A673 (cell line): ENCODE data around the gene VAV2. TPM values are rescaled to one million over a fixed set of nuclear protein-coding genes. Genes with fewer than 3 reads are reported as not detected.

Experiments used
- BruUV-seq: library from RNA; stranded (reverse); fragments of 400-500 nt; replicated peaks from 2 replicates; lab custom pipeline; 2021; lab: Mats Ljungman, UMichigan
- CTCF ChIA-PET: fragments of 300-600 bp; sonication (Branson Sonifier 250); formaldehyde crosslinking; loops from one replicate; lab custom pipeline; 2022; ENCODE audit warnings: antibody characterized with exemption; lab: Charles Lee
- POLR2A ChIA-PET: fragments of 300-600 bp; sonication (Branson Sonifier 250); formaldehyde crosslinking; loops from one replicate; lab custom pipeline; 2022; ENCODE audit warnings: antibody characterized with exemption; ENCODE audit not compliant: low non-redundant PET; lab: Charles Lee
- DNase-seq: peaks from one replicate; pipeline ENCODE4 v3.0.0-alpha.2; 2015; ENCODE audit warnings: low spot score
- H3K27ac ChIP-seq: fragments of 200-600 bp; sonication (generic); 2 replicates; pipeline ENCODE4 v1.5.1; 2016; ENCODE audit warnings: mixed run types, low read depth, mild to moderate bottlenecking, mixed read lengths, antibody characterized with exemption, low read length; ENCODE audit not compliant: poor library complexity, severe bottlenecking
- H3K27me3 ChIP-seq: fragments of 200-600 bp; sonication (generic); replicated peaks from 2 replicates; pipeline ENCODE4 v1.6.1; 2017; ENCODE audit warnings: mixed run types, low read depth, mild to moderate bottlenecking, mixed read lengths, antibody characterized with exemption, low read length; ENCODE audit not compliant: insufficient read depth, poor library complexity
- H3K36me3 ChIP-seq: fragments of 200-600 bp; sonication (generic); 2 replicates; pipeline ENCODE4 v1.6.1; 2016; ENCODE audit warnings: mixed run types, mild to moderate bottlenecking, mixed read lengths, antibody characterized with exemption, low read length; ENCODE audit not compliant: insufficient read depth, poor library complexity, severe bottlenecking
- H3K4me1 ChIP-seq: fragments of 200-600 bp; sonication (generic); 2 replicates; pipeline ENCODE4 v1.6.1; 2017; ENCODE audit warnings: mixed run types, mild to moderate bottlenecking, mixed read lengths, antibody characterized with exemption, low read length; ENCODE audit not compliant: insufficient read depth, poor library complexity, severe bottlenecking
- H3K4me3 ChIP-seq: fragments of 200-600 bp; sonication (generic); 2 replicates; pipeline ENCODE4 v1.5.1; 2016; ENCODE audit warnings: low read depth, mixed run types, mild to moderate bottlenecking, mixed read lengths, low read length; ENCODE audit not compliant: poor library complexity, severe bottlenecking
- H3K9me3 ChIP-seq: fragments of 200-600 bp; sonication (generic); 2 replicates; pipeline ENCODE4 v1.6.1; 2016; ENCODE audit warnings: mixed run types, low read depth, mild to moderate bottlenecking, mixed read lengths, antibody characterized with exemption, low read length; ENCODE audit not compliant: poor library complexity, severe bottlenecking
- EZH2 ChIP-seq: fragments of 200-600 bp; sonication (generic); IDR thresholded peaks from 2 replicates; pipeline ENCODE4 v1.6.1; 2017; ENCODE audit warnings: borderline replicate concordance, low read depth, mild to moderate bottlenecking, mixed read lengths, antibody characterized with exemption, low read length; ENCODE audit not compliant: poor library complexity, severe bottlenecking
- intact Hi-C: fragments of 100-400 bp; cut with micrococcal nuclease; formaldehyde crosslinking; loops from one replicate; pipeline ENCODE4 v1.10.0; 2022; ENCODE audit not compliant: unreplicated experiment
- total RNA-seq: library from RNA; stranded (reverse); gene quantifications from 2 replicates; pipeline ENCODE4 v1.2.3, GENCODE V29; 2021
- TF ChIP-seq, protein P1 (sequence below): fragments of 300-800, 200-600 bp; sonication (generic); conservative IDR thresholded peaks from 2 replicates; pipeline ENCODE4 v1.5.1; 2017; ENCODE audit warnings: low read depth, mild to moderate bottlenecking, antibody characterized with exemption, low read length, moderate library complexity, mixed read lengths

The VAV2 gene
- total RNA-seq, 1 experiment from 2014 or later: 16.4 TPM

- Histone ChIP-seq H3K36me3 (no peaks in the 10 kb centered on the region), H3K9me3 (no peaks in the 10 kb centered on the region), H3K4me3 (no peak overlapping the region), H3K27ac (no peak overlapping the region), H3K27me3 (no peaks in the 10 kb centered on the region), H3K4me1 (no peaks in the 10 kb centered on the region)
- CTCF ChIA-PET: no interaction called here
- intact Hi-C loops: no loop called here
- DNase-seq: no peak
- BruUV-seq: no TSS peak
- POLR2A ChIA-PET: no interaction called here
- TF ChIP-seq, protein P1, sequence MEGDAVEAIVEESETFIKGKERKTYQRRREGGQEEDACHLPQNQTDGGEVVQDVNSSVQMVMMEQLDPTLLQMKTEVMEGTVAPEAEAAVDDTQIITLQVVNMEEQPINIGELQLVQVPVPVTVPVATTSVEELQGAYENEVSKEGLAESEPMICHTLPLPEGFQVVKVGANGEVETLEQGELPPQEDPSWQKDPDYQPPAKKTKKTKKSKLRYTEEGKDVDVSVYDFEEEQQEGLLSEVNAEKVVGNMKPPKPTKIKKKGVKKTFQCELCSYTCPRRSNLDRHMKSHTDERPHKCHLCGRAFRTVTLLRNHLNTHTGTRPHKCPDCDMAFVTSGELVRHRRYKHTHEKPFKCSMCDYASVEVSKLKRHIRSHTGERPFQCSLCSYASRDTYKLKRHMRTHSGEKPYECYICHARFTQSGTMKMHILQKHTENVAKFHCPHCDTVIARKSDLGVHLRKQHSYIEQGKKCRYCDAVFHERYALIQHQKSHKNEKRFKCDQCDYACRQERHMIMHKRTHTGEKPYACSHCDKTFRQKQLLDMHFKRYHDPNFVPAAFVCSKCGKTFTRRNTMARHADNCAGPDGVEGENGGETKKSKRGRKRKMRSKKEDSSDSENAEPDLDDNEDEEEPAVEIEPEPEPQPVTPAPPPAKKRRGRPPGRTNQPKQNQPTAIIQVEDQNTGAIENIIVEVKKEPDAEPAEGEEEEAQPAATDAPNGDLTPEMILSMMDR: no peak
- no peak for TF ChIP-seq EZH2
Observed at GRCh38 chr9:133730994-133731715, 261.0 kb downstream of the VAV2 start.

DNA sequence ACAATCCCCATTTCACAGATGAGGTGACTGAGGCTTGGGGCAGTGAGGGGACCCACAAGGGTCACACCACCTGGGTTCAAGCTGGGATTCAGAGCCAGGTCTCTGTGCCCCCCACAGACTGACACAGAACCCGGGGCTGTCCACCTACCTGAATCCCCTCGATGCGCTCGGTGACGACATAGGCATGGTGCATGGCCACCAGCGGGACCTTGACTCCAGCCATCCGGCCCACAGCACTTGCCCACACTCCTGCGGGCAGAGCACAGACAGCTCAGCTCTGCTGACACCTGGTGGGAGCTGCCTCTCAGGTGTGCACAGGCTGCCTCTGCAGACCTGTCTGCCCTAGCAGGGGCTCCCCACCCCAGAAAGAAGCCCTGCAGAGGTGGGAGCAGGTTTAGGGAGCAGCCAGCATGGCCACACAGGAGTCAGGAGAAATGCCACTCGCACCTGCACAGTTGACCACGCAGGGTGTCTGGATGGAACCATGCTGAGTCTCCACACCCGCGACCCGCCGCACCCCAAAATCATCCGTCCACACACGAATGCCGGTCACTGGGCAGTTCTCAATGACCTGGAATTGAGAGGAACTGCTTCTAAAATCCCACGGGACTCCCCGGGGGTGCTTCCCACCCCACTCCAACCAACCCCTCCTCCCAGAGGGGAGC is 262.4 kb downstream of the VAV2 start:
- H3K36me3 ChIP-seq: no peaks in the 10 kb centered on the region
- intact Hi-C loops: loop anchor here (5.0 to 10.0 kb wide), 2 partner anchors 125 to 542 kb away; partner anchors contain the start of gene FAM163B
- BruUV-seq: no TSS peak
- DNase-seq: no peak
- H3K9me3 ChIP-seq: no peaks in the 10 kb centered on the region
- H3K27ac ChIP-seq: no peak overlapping the region
- CTCF ChIA-PET: no interaction called here
- H3K4me3 ChIP-seq: no peak overlapping the region
- POLR2A ChIA-PET: no interaction called here
- no peaks in the 10 kb centered on the region for H3K27me3 ChIP-seq
- TF ChIP-seq, protein P1: no peak
- no peak for TF ChIP-seq EZH2
- no peaks in the 10 kb centered on the region for H3K4me1 ChIP-seq

- Histone ChIP-seq H3K36me3 (no peaks in the 10 kb centered on the region), H3K27me3 (no peaks in the 10 kb centered on the region), H3K27ac (no peak overlapping the region), H3K9me3 (no peaks in the 10 kb centered on the region), H3K4me1 (no peaks in the 10 kb centered on the region), H3K4me3 (no peak overlapping the region)
- no TSS peak for BruUV-seq
- no peak for DNase-seq
- ChIA-PET CTCF (no interaction called here), POLR2A (no interaction called here)
- intact Hi-C loops: loop anchor here (5.0 to 10.0 kb wide), 2 partner anchors 124 to 542 kb away; partner anchors contain the start of gene FAM163B
- no peak for TF ChIP-seq EZH2
- TF ChIP-seq, protein P1: no peak
Observed at GRCh38 chr9:133728856-133729616, 263.1 kb downstream of the VAV2 start.
